H9 (cell line): ENCODE data around the gene PAK5. TPM values are rescaled to one million over a fixed set of nuclear protein-coding genes. Genes with fewer than 3 reads are reported as not detected.

Experiments used
- DNase-seq: peaks from one replicate; pipeline ENCODE4 v3.0.0-alpha.2; 2017
- H2AFZ ChIP-seq: one replicate; pipeline ENCODE4 v1.6.1; 2013; ENCODE audit warnings: mild to moderate bottlenecking, low read length, control low read depth, moderate library complexity
- H2AK5ac ChIP-seq: 2 replicates; pipeline ENCODE4 v1.6.1; 2013; ENCODE audit warnings: low read length, control low read depth, mixed read lengths; ENCODE audit not compliant: insufficient read length
- H2BK120ac ChIP-seq: one replicate; pipeline ENCODE4 v1.6.1; 2013; ENCODE audit warnings: low read depth, mild to moderate bottlenecking, low read length, control low read depth, inconsistent platforms; ENCODE audit not compliant: poor library complexity, severe bottlenecking
- H2BK12ac ChIP-seq: 2 replicates; pipeline ENCODE4 v1.6.1; 2013; ENCODE audit warnings: low read length, control low read depth, mixed read lengths, low read depth; ENCODE audit not compliant: insufficient read length
- H2BK15ac ChIP-seq: 2 replicates; pipeline ENCODE4 v1.6.1; 2013; ENCODE audit warnings: low read depth, low read length, control low read depth
- H2BK20ac ChIP-seq: one replicate; pipeline ENCODE4 v1.6.1; 2013; ENCODE audit warnings: low read depth, mild to moderate bottlenecking, low read length, control low read depth, inconsistent platforms; ENCODE audit not compliant: poor library complexity, severe bottlenecking
- H2BK5ac ChIP-seq: 2 replicates; pipeline ENCODE4 v1.6.1; 2013; ENCODE audit warnings: low read length, control low read depth, mixed read lengths; ENCODE audit not compliant: insufficient read length
- H3K14ac ChIP-seq: 2 replicates; pipeline ENCODE4 v1.6.1; 2013; ENCODE audit warnings: low read length, control low read depth; ENCODE audit not compliant: insufficient read depth
- H3K18ac ChIP-seq: 2 replicates; pipeline ENCODE4 v1.6.1; 2013; ENCODE audit warnings: low read depth, mild to moderate bottlenecking, mixed read lengths, low read length, control low read depth; ENCODE audit not compliant: insufficient read length
- H3K23ac ChIP-seq: 2 replicates; pipeline ENCODE4 v1.6.1; 2013; ENCODE audit warnings: low read length, control low read depth, mixed read lengths, low read depth; ENCODE audit not compliant: insufficient read length
- H3K23me2 ChIP-seq: 2 replicates; pipeline ENCODE4 v1.6.1; 2013; ENCODE audit warnings: low read depth, mild to moderate bottlenecking, mixed read lengths, low read length, control low read depth; ENCODE audit not compliant: insufficient read length, poor library complexity, severe bottlenecking
- H3K27ac ChIP-seq: 2 replicates; pipeline ENCODE4 v1.5.1; 2013; ENCODE audit warnings: low read length, control low read depth, mixed read lengths, low read depth; ENCODE audit not compliant: insufficient read length
- H3K27me3 ChIP-seq: 2 replicates; pipeline ENCODE4 v1.6.1; 2013; ENCODE audit warnings: low read length, control low read depth, inconsistent platforms; ENCODE audit not compliant: insufficient read depth
- H3K4ac ChIP-seq: 2 replicates; pipeline ENCODE4 v1.6.1; 2013; ENCODE audit warnings: low read depth, mild to moderate bottlenecking, control low read depth, inconsistent platforms, low read length, moderate library complexity
- H3K4me1 ChIP-seq: 2 replicates; pipeline ENCODE4 v1.6.1; 2013; ENCODE audit warnings: low read length, control low read depth, inconsistent platforms; ENCODE audit not compliant: insufficient read depth
- H3K4me2 ChIP-seq: 2 replicates; pipeline ENCODE4 v1.6.1; 2013; ENCODE audit warnings: low read length, control low read depth, mixed read lengths; ENCODE audit not compliant: insufficient read length, insufficient read depth
- H3K56ac ChIP-seq: 2 replicates; pipeline ENCODE4 v1.6.1; 2013; ENCODE audit warnings: low read depth, mild to moderate bottlenecking, mixed read lengths, low read length, control low read depth; ENCODE audit not compliant: insufficient read length
- H3K79me1 ChIP-seq: 2 replicates; pipeline ENCODE4 v1.6.1; 2013; ENCODE audit warnings: low read depth, mild to moderate bottlenecking, moderate library complexity, low read length, control low read depth, inconsistent platforms; ENCODE audit not compliant: insufficient read depth, poor library complexity, severe bottlenecking
- H3K79me2 ChIP-seq: 2 replicates; pipeline ENCODE4 v1.6.1; 2013; ENCODE audit warnings: low read length, control low read depth, inconsistent platforms; ENCODE audit not compliant: insufficient read depth
- H3K9ac ChIP-seq: 2 replicates; pipeline ENCODE4 v1.6.1; 2013; ENCODE audit warnings: low read length, control low read depth, mixed read lengths; ENCODE audit not compliant: insufficient read length; ENCODE audit errors: extremely low read depth
- H3K9me3 ChIP-seq: one replicate; pipeline ENCODE4 v1.6.1; 2013; ENCODE audit warnings: low read depth, low read length, inconsistent platforms; ENCODE audit not compliant: control insufficient read depth
- H3T11ph ChIP-seq: one replicate; pipeline ENCODE4 v1.6.1; 2013; ENCODE audit warnings: mild to moderate bottlenecking, low read length, control low read depth, inconsistent platforms
- H4K20me1 ChIP-seq: one replicate; pipeline ENCODE4 v1.6.1; 2013; ENCODE audit not compliant: control insufficient read depth, insufficient read length, insufficient read depth
- H4K5ac ChIP-seq: 2 replicates; pipeline ENCODE4 v1.6.1; 2013; ENCODE audit warnings: low read depth, mild to moderate bottlenecking, mixed read lengths, low read length, control low read depth; ENCODE audit not compliant: insufficient read length
- H4K8ac ChIP-seq: replicated peaks from 2 replicates; pipeline ENCODE4 v1.6.1; 2013; ENCODE audit warnings: low read length, control low read depth, mixed read lengths, low read depth; ENCODE audit not compliant: insufficient read length
- H4K91ac ChIP-seq: 2 replicates; pipeline ENCODE4 v1.6.1; 2013; ENCODE audit warnings: low read depth, mild to moderate bottlenecking, moderate library complexity, mixed read lengths, low read length, control low read depth; ENCODE audit not compliant: insufficient read length
- H3K27ac Mint-ChIP-seq, 3 experiments: 2 replicates in 2 of 3; 3 replicates in 1 of 3; pipeline ENCODE4 v1.8.0; 2020 to 2021; ENCODE audit warnings: mixed read lengths in 3 of 3, mild to moderate bottlenecking in 1 of 3, moderate library complexity in 1 of 3
- H3K27me3 Mint-ChIP-seq: 2 replicates; pipeline ENCODE4 v1.8.0; 2021; ENCODE audit warnings: low read depth, mild to moderate bottlenecking, moderate library complexity, mixed read lengths
- H3K36me3 Mint-ChIP-seq, 3 experiments: 2 replicates in 2 of 3; 3 replicates in 1 of 3; pipeline ENCODE4 v1.8.0; 2020 to 2021; ENCODE audit warnings: low read depth in 3 of 3, mixed read lengths in 3 of 3; ENCODE audit not compliant: insufficient read depth in 1 of 3
- H3K4me1 Mint-ChIP-seq, 2 experiments: 2 replicates each; pipeline ENCODE4 v1.8.0; 2020; ENCODE audit warnings: mixed read lengths in 2 of 2
- H3K4me3 Mint-ChIP-seq, 2 experiments: 2 replicates in 1 of 2; 3 replicates in 1 of 2; pipeline ENCODE4 v1.8.0; 2020 to 2021; ENCODE audit warnings: mild to moderate bottlenecking in 2 of 2, mixed read lengths in 2 of 2, moderate library complexity in 1 of 2
- H3K9me3 Mint-ChIP-seq, 2 experiments: 2 replicates in 1 of 2; 3 replicates in 1 of 2; pipeline ENCODE4 v1.8.0; 2020; ENCODE audit warnings: mild to moderate bottlenecking in 2 of 2, mixed read lengths in 2 of 2, moderate library complexity in 1 of 2
- WGBS: extraction: QIAGEN DNeasy Blood & Tissue Kit; methylation state at CpG from one replicate; pipeline ENCODE4 v1.1.7; 2013; ENCODE audit warnings: missing lambda C conversion rate, low lambda C conversion rate, mixed read lengths; ENCODE audit not compliant: insufficient read length; ENCODE audit errors: extremely low coverage; 5-methylcytosine and 5-hydroxymethylcytosine counted together
- total RNA-seq: library from RNA; stranded (reverse); gene quantifications from 2 replicates; pipeline ENCODE4 v1.2.1, GENCODE V29; 2021
- TF ChIP-seq, protein P1 (sequence below): fragments of 200-600 bp; sonication (generic); conservative IDR thresholded peaks from 3 replicates; pipeline ENCODE4 v1.8.0; 2021; ENCODE audit warnings: antibody characterized with exemption, mild to moderate bottlenecking

Gene PAK5
- total RNA-seq, 1 experiment from 2014 or later: 0.20 TPM

DNA sequence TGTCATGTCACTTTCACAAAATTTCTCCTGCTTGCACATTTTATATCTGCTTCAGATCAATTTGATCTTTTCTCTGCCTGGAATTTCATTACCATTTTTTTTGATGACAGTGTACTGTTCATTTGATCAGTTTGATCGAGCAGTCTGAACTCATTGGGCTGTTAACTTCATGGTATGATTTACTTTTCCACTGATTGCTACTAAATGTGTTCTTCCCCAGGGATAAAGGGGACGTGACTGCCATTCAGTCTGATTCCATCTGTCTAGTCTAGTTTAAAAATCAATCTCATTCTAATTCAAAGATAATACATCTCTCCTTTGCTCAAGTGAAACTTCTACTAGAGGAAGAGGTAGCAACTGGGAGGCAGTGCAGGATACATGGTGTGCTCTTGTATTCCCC, 303.4 kb downstream of the PAK5 start:
- Histone ChIP-seq H2BK5ac (no peak overlapping the region), H4K20me1 (no peaks in the 10 kb centered on the region), H3K4ac (no peak overlapping the region), H3K4me1 (no peaks in the 10 kb centered on the region), H4K5ac (no peak overlapping the region), H2AFZ (no peak overlapping the region), H3K27me3 (no peaks in the 10 kb centered on the region), H2BK15ac (no peak overlapping the region), H3K18ac (no peak overlapping the region), H3K9ac (no peak overlapping the region), H3K9me3 (no peaks in the 10 kb centered on the region), H2BK120ac (no peak overlapping the region), H4K8ac (no peak overlapping the region), H2BK12ac (no peak overlapping the region), H3K79me2 (no peaks in the 10 kb centered on the region), H4K91ac (no peak overlapping the region), H3K23me2 (no peaks in the 10 kb centered on the region), H3K23ac (no peak overlapping the region), H3K56ac (no peak overlapping the region), H3K27ac (no peak overlapping the region), H3K14ac (no peak overlapping the region), H2AK5ac (no peak overlapping the region), H3T11ph (no peak overlapping the region), H3K4me2 (no peak overlapping the region), H2BK20ac (no peak overlapping the region), H3K79me1 (no peaks in the 10 kb centered on the region)
- Mint-ChIP-seq H3K27ac (no peak overlapping the region; a peak in 1 of 7 replicates), H3K4me3 (no peak overlapping the region), H3K9me3 (peaks cover 0 to 3% of the 10 kb centered on the region in 2 experiments; a peak in 1 of 5 replicates), H3K27me3 (peaks cover 6% of the 10 kb centered on the region), H3K4me1 (peaks cover 19 to 20% of the 10 kb centered on the region in 2 experiments), H3K36me3 (no peaks in the 10 kb centered on the region; a peak in 1 of 7 replicates)
- no peak for DNase-seq
- TF ChIP-seq, protein P1, sequence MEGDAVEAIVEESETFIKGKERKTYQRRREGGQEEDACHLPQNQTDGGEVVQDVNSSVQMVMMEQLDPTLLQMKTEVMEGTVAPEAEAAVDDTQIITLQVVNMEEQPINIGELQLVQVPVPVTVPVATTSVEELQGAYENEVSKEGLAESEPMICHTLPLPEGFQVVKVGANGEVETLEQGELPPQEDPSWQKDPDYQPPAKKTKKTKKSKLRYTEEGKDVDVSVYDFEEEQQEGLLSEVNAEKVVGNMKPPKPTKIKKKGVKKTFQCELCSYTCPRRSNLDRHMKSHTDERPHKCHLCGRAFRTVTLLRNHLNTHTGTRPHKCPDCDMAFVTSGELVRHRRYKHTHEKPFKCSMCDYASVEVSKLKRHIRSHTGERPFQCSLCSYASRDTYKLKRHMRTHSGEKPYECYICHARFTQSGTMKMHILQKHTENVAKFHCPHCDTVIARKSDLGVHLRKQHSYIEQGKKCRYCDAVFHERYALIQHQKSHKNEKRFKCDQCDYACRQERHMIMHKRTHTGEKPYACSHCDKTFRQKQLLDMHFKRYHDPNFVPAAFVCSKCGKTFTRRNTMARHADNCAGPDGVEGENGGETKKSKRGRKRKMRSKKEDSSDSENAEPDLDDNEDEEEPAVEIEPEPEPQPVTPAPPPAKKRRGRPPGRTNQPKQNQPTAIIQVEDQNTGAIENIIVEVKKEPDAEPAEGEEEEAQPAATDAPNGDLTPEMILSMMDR: no peak
- no CpG with 5 or more reads among the region's 2 CpGs for WGBS
